Measurements from ENCODE around the gene KIF15. TPM values are rescaled to one million over a fixed set of nuclear protein-coding genes. Genes with fewer than 3 reads are reported as not detected.

KIF15 gene
- total RNA-seq, 1 donor from 2014 or later, result 2.2 TPM

- Histone ChIP-seq H3K36me3 (ENCODE audit: control insufficient read depth, insufficient read depth, low read length) (no peaks in the 10 kb centered on the region), H3K4me3 (ENCODE audit: low read depth, low read length) (no peak overlapping the region), H3K27me3 (ENCODE audit: control insufficient read depth, insufficient read depth, low read length) (no peaks in the 10 kb centered on the region)
- TF ChIP-seq CTCF (IDR thresholded peaks at IDR 0.05; ENCODE audit: insufficient read depth, low read length, poor library complexity, severe bottlenecking), result no peak
- no peak for DNase-seq (ENCODE audit: low read depth)
Observed at GRCh38 chr3:44880284-44880683, 118.7 kb downstream of the KIF15 start.

GRCh38 chr3:44883213-44883955 lies 121.8 kb downstream of the KIF15 start:
- no peak overlapping the region for H3K4me3 ChIP-seq (ENCODE audit: low read depth, low read length)
- H3K27me3 ChIP-seq (ENCODE audit: control insufficient read depth, insufficient read depth, low read length), result no peaks in the 10 kb centered on the region
- no peaks in the 10 kb centered on the region for H3K36me3 ChIP-seq (ENCODE audit: control insufficient read depth, insufficient read depth, low read length)
- no peak for TF ChIP-seq CTCF (IDR thresholded peaks at IDR 0.05; ENCODE audit: insufficient read depth, low read length, poor library complexity, severe bottlenecking)
- DNase-seq (ENCODE audit: low read depth), result no peak

GRCh38 chr3:44883999-44884431 lies 122.4 kb downstream of the KIF15 start:
- Histone ChIP-seq H3K27me3 (ENCODE audit: control insufficient read depth, insufficient read depth, low read length) (no peaks in the 10 kb centered on the region), H3K4me3 (ENCODE audit: low read depth, low read length) (no peak overlapping the region), H3K36me3 (ENCODE audit: control insufficient read depth, insufficient read depth, low read length) (no peaks in the 10 kb centered on the region)
- no peak for TF ChIP-seq CTCF (IDR thresholded peaks at IDR 0.05; ENCODE audit: insufficient read depth, low read length, poor library complexity, severe bottlenecking)
- peak; percentile 97 for DNase-seq (ENCODE audit: low read depth)

GRCh38 chr3:44885618-44886017 lies 124.0 kb downstream of the KIF15 start:
- no peak overlapping the region for H3K4me3 ChIP-seq (ENCODE audit: low read depth, low read length)
- DNase-seq (ENCODE audit: low read depth), result peak; percentile 83

GRCh38 chr3:44886561-44886960 lies 125.0 kb downstream of the KIF15 start:
- H3K4me3 ChIP-seq (ENCODE audit: low read depth, low read length), result no peak overlapping the region
- no peak for TF ChIP-seq CTCF (IDR thresholded peaks at IDR 0.05; ENCODE audit: insufficient read depth, low read length, poor library complexity, severe bottlenecking)
- no peaks in the 10 kb centered on the region for H3K36me3 ChIP-seq (ENCODE audit: control insufficient read depth, insufficient read depth, low read length)
- DNase-seq (ENCODE audit: low read depth), result no peak
- no peaks in the 10 kb centered on the region for H3K27me3 ChIP-seq (ENCODE audit: control insufficient read depth, insufficient read depth, low read length)

More at GRCh38 chr3:44885618-44886017, 124.0 kb downstream of the KIF15 start:
- Histone ChIP-seq H3K36me3 (ENCODE audit: control insufficient read depth, insufficient read depth, low read length) (no peaks in the 10 kb centered on the region), H3K27me3 (ENCODE audit: control insufficient read depth, insufficient read depth, low read length) (no peaks in the 10 kb centered on the region)
- no peak for TF ChIP-seq CTCF (IDR thresholded peaks at IDR 0.05; ENCODE audit: insufficient read depth, low read length, poor library complexity, severe bottlenecking)

- no peaks in the 10 kb centered on the region for H3K36me3 ChIP-seq (ENCODE audit: control insufficient read depth, insufficient read depth, low read length)
- DNase-seq (ENCODE audit: low read depth), result no peak
- TF ChIP-seq CTCF (IDR thresholded peaks at IDR 0.05; ENCODE audit: insufficient read depth, low read length, poor library complexity, severe bottlenecking), result no peak
- no peak overlapping the region for H3K4me3 ChIP-seq (ENCODE audit: low read depth, low read length)
- no peaks in the 10 kb centered on the region for H3K27me3 ChIP-seq (ENCODE audit: control insufficient read depth, insufficient read depth, low read length)
Observed at GRCh38 chr3:44887101-44887500, 125.5 kb downstream of the KIF15 start.

All from kidney epithelial cell (primary cell).